OCI-LY3 (cell line): ENCODE measurements around the gene SMARCD2.
"Not testable (repeated sequence)": the region's sequence is repeated elsewhere in the genome, so short reads cannot be mapped to it uniquely, and the experiment has no call there.

Experiments used
- H2AFZ ChIP-seq: fragments of 200-600, 300-600 bp; shearing (Covaris generic); 2 replicates; pipeline ENCODE4 v1.6.0; 2014; ENCODE audit warnings: antibody characterized with exemption, low read depth, low read length
- H3K27ac ChIP-seq: fragments of 200-600, 300-600 bp; sonication (generic); 2 replicates; pipeline ENCODE4 v1.5.1; 2014; ENCODE audit warnings: mild to moderate bottlenecking, low read length, moderate library complexity, mixed read lengths
- H3K27me3 ChIP-seq: fragments of 200-600, 300-600 bp; sonication (generic); 2 replicates; pipeline ENCODE4 v1.6.1; 2014; ENCODE audit warnings: low read depth, low read length, mixed read lengths
- H3K36me3 ChIP-seq: fragments of 200-600, 300-600 bp; sonication (generic); replicated peaks from 2 replicates; pipeline ENCODE3; 2014; ENCODE audit warnings: low read depth, low read length, mixed read lengths
- H3K4me1 ChIP-seq: fragments of 300-600, 200-600 bp; sonication (generic); 2 replicates; pipeline ENCODE4 v1.6.1; 2014; ENCODE audit warnings: low read length, mixed read lengths
- H3K4me2 ChIP-seq: fragments of 200-600, 300-600 bp; sonication (generic); 2 replicates; pipeline ENCODE4 v1.6.1; 2014; ENCODE audit warnings: low read length, mixed read lengths
- H3K4me3 ChIP-seq: fragments of 300-600, 200-600 bp; sonication (generic); 2 replicates; pipeline ENCODE4 v1.5.1; 2014; ENCODE audit warnings: antibody characterized with exemption, mild to moderate bottlenecking, low read length, moderate library complexity
- H3K79me2 ChIP-seq: fragments of 300-600, 200-600 bp; shearing (Covaris generic); 2 replicates; pipeline ENCODE4 v1.6.1; 2014; ENCODE audit warnings: mild to moderate bottlenecking, low read length, mixed read lengths
- H3K9ac ChIP-seq: fragments of 300-600, 200-600 bp; shearing (Covaris generic); 2 replicates; pipeline ENCODE4 v1.6.0; 2014; ENCODE audit warnings: mild to moderate bottlenecking, low read length, moderate library complexity
- H3K9me3 ChIP-seq: fragments of 200-600, 300-600 bp; shearing (Covaris generic); 2 replicates; pipeline ENCODE4 v1.6.1; 2014; ENCODE audit warnings: low read length, mixed read lengths; ENCODE audit not compliant: insufficient read depth
- H4K20me1 ChIP-seq: fragments of 200-600, 300-600 bp; sonication (generic); 2 replicates; pipeline ENCODE4 v1.6.1; 2016; ENCODE audit warnings: low read length, mixed read lengths; ENCODE audit not compliant: insufficient read depth
- EZH2phosphoT487 ChIP-seq: fragments of 200-600 bp; shearing (Covaris generic); IDR thresholded peaks from 2 replicates; pipeline ENCODE4 v1.6.1; 2018; ENCODE audit warnings: antibody characterized with exemption, mixed run types, low read depth
- TF ChIP-seq, protein P1 (sequence below): fragments of 200-600, 300-600 bp; sonication (generic); IDR thresholded peaks from 2 replicates; pipeline ENCODE4 v1.5.1; 2014; ENCODE audit warnings: antibody characterized with exemption, low read length, low read depth

SMARCD2 gene

DNA sequence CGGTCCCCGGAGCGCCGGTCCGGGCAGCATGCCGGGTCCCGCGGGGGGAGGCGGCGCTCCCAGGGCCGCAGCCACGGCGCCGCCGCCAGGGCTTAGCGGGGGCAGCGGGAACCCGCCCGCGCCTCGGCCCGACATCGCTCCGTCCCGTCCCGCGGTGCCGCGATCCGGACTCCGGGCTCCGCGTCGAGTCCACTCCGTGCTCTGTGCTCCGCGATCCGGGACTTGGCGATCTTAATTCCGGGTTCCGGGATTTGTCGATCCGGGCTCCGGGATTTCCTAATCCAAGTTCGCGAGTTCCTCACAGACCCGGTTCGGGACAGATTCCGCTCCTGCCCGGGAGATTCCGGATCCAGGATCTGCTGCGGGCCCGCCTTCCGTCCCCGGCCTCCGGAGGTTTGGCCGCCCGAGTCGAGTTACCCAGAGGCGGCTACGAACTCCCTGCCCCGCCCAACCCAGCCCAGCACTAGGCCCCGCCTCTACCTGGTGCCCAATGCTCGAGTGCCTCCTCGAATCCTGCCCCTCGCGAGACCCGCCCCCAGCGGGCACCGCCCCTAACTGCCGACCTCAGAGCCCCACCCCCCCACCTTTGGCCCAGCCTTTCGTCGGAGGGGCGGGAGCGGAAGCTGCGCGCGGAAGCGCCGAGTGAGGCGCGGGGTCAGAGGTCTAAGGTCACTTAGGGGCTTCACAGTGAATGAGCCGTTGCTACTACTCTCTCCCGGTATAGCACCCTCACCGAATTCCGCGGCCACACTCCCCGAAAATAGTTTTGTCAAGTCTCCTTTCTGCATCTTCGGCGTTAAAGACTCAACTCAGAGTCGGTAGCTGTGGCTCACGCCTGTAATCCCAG, at the start of gene SMARCD2:
Gene SMARCD2 (minus strand): TSS at position 146 of the 847 bp plus-strand sequence. CDS start 11 bp downstream, at position 135.
- peak within 1 kb of the TSS; percentile 66; the same call in 1 of the 2 replicates for H2AFZ ChIP-seq
- peaks cover 49% of the 10 kb centered on the region for H3K79me2 ChIP-seq
- H3K27ac ChIP-seq = peak within 1 kb of the TSS; percentile 67

DNA sequence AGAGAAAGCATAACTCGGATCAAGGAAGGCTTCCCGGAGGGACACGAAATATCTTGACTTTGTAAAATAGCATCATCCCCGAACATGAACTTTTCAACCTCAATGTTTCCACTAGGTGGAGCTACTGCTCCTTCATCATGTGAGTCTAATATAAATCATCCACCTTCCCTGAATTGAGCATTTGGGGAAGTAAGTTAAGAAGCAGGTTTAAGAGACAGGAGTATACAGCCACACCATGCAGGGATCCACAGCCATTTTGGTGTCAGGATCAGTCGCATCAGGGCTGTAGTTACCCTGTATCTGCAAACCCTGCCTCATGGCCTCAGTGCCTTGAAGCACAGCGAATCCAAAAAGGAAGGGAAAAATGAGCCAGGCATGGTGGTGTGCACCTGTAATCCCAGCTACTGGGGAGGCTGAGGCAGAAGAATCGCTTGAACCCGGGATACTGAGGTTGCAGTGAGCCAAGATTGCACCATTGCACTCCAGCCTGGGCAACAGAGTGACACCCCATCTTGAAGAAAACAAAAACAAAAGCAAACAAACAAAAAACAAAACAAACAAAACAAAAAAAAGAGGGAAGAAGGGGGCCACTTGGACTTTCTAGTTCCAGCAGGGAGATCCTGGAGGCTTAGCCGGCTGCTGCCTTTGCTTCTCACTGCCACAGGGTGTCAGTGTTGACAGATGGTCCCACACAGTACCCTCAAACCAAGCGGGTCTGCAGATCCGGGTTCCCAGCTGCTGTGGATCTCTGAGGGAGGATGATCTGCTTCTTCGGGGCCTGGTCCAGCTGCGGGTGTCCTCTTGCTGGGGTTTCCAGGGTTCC, 46.8 kb upstream of the SMARCD2 start:
- not testable (repeated sequence) for H3K27me3 ChIP-seq, H2AFZ ChIP-seq, H4K20me1 ChIP-seq, H3K79me2 ChIP-seq, H3K4me1 ChIP-seq, H3K36me3 ChIP-seq, H3K9ac ChIP-seq, H3K9me3 ChIP-seq, H3K4me3 ChIP-seq, H3K27ac ChIP-seq
- H3K4me2 ChIP-seq = peak overlapping the region; percentile 41; the same call in 1 of the 2 replicates
- TF ChIP-seq, protein P1, sequence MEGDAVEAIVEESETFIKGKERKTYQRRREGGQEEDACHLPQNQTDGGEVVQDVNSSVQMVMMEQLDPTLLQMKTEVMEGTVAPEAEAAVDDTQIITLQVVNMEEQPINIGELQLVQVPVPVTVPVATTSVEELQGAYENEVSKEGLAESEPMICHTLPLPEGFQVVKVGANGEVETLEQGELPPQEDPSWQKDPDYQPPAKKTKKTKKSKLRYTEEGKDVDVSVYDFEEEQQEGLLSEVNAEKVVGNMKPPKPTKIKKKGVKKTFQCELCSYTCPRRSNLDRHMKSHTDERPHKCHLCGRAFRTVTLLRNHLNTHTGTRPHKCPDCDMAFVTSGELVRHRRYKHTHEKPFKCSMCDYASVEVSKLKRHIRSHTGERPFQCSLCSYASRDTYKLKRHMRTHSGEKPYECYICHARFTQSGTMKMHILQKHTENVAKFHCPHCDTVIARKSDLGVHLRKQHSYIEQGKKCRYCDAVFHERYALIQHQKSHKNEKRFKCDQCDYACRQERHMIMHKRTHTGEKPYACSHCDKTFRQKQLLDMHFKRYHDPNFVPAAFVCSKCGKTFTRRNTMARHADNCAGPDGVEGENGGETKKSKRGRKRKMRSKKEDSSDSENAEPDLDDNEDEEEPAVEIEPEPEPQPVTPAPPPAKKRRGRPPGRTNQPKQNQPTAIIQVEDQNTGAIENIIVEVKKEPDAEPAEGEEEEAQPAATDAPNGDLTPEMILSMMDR = peak; percentile 35

More for the DNA sequence above, at the start of gene SMARCD2:
- Histone ChIP-seq H3K4me3 (peak within 1 kb of the TSS; percentile 87), H3K4me1 (peaks cover 23% of the 10 kb centered on the region), H3K9ac (peak within 1 kb of the TSS; percentile 95), H3K27me3 (no peaks in the 10 kb centered on the region), H4K20me1 (peaks cover 32% of the 10 kb centered on the region), H3K9me3 (no peaks in the 10 kb centered on the region), H3K4me2 (peak within 1 kb of the TSS; percentile 94), H3K36me3 (no peaks in the 10 kb centered on the region)
- no peak for TF ChIP-seq EZH2phosphoT487
- TF ChIP-seq, protein P1 = no peak

DNA sequence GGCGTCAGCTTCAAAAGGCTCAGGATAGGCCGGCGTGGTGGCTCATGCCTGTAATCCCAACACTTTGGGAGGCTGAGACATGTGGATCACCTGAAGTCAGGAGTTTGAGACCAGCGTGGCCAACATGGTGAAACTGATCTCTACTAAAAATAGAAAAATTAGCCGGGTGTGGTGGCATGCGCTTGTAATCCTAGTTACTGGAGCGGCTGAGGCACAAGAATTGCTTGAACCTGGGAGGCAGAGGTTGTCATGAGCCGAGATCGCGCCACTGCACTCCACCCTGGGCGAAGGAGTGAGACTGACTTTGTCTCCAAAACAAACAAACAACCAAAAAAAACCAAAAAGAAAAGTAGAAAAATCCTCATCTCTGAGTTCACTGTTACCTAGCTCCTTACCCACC, 42.6 kb upstream of the SMARCD2 start:
- H3K9me3 ChIP-seq, H3K4me1 ChIP-seq, H3K27ac ChIP-seq, H3K79me2 ChIP-seq, H3K36me3 ChIP-seq, H4K20me1 ChIP-seq, H3K4me2 ChIP-seq, H3K9ac ChIP-seq, H3K4me3 ChIP-seq, H2AFZ ChIP-seq, H3K27me3 ChIP-seq: not testable (repeated sequence)

DNA sequence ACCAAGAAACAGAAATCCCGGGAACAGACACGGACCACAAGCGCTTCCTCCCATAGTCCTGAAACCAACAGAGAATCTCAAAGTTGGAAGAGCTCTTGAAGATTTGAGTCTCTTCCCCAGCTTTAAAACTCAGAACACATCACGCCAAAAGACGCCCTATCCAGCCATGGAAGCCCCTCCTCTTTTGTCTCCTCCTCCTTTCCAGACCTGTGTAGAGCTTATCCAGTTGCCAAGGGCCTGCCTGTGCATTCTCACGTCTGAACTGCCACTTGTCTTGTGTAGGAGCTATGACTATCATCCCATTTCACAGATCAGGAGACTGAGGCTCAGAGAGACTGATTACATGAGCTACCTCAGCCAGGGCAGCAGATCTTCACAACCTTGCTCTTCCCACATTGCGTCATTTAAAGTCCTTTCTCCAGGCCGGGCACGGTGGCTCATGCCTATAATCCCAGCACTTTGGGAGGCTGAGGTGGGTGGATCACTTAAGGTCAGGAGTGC, 40.2 kb upstream of the SMARCD2 start:
- H3K27ac ChIP-seq, H3K9ac ChIP-seq, H4K20me1 ChIP-seq, H3K9me3 ChIP-seq, H3K36me3 ChIP-seq, H3K79me2 ChIP-seq, H3K4me3 ChIP-seq, H2AFZ ChIP-seq, H3K27me3 ChIP-seq, H3K4me2 ChIP-seq: not testable (repeated sequence)
- H3K4me1 ChIP-seq = peaks cover 11% of the 10 kb centered on the region; the same call in 1 of the 2 replicates
